Measurements from ENCODE around the gene WNT9A.
A peak's percentile ranks its signal among the peaks of the same experiment; 100 is the strongest.

Gene WNT9A

GRCh38 chr1:227934476-227935313 is 13.0 kb downstream of the WNT9A start:
- TF ChIP-seq CTCF (IDR thresholded peaks at IDR 0.05; ENCODE audit: low read length, missing control alignments) = no peak
- no peak overlapping the region for H3K4me3 ChIP-seq (replicated peaks; ENCODE audit: low read depth, low read length)
- peak; percentile 56 for DNase-seq (ENCODE audit: low read depth)

GRCh38 chr1:227929751-227930472 is 17.8 kb downstream of the WNT9A start:
- TF ChIP-seq CTCF (IDR thresholded peaks at IDR 0.05; ENCODE audit: low read length, missing control alignments) = no peak
- H3K4me3 ChIP-seq (replicated peaks; ENCODE audit: low read depth, low read length) = no peak overlapping the region
- no peak for DNase-seq (ENCODE audit: low read depth)

- no peak overlapping the region for H3K4me3 ChIP-seq (replicated peaks; ENCODE audit: low read depth, low read length)
- no peak for TF ChIP-seq CTCF (IDR thresholded peaks at IDR 0.05; ENCODE audit: low read length, missing control alignments)
- no peak for DNase-seq (ENCODE audit: low read depth)
Measured at GRCh38 chr1:227928811-227929375, 18.8 kb downstream of the WNT9A start.

GRCh38 chr1:227927971-227928741 is 19.6 kb downstream of the WNT9A start:
- H3K4me3 ChIP-seq (replicated peaks; ENCODE audit: low read depth, low read length) = no peak overlapping the region
- no peak for DNase-seq (ENCODE audit: low read depth)
- TF ChIP-seq CTCF (IDR thresholded peaks at IDR 0.05; ENCODE audit: low read length, missing control alignments) = no peak

- no peak for DNase-seq (ENCODE audit: low read depth)
- TF ChIP-seq CTCF (IDR thresholded peaks at IDR 0.05; ENCODE audit: low read length, missing control alignments) = no peak
- no peak overlapping the region for H3K4me3 ChIP-seq (replicated peaks; ENCODE audit: low read depth, low read length)
Measured at GRCh38 chr1:227926896-227927885, 20.5 kb downstream of the WNT9A start.

Measured in fibroblast of pulmonary artery (primary cell).